GM12874 (cell line): Measurements from ENCODE around the gene GPS1.

Experiments used
- CTCF ChIP-seq: IDR thresholded peaks from 2 replicates; pipeline ENCODE4 v1.5.1; 2011; ENCODE audit warnings: low read depth, mild to moderate bottlenecking, control low read depth, low read length, moderate library complexity; ENCODE audit not compliant: insufficient read depth

Gene GPS1

GRCh38 chr17:82085931-82086764 lies 34.5 kb downstream of the GPS1 start:
- TF ChIP-seq CTCF, result no peak

GRCh38 chr17:82086941-82087906 lies 35.5 kb downstream of the GPS1 start:
- TF ChIP-seq CTCF, result no peak

- no peak for TF ChIP-seq CTCF
Measured at GRCh38 chr17:82087961-82088837, 36.5 kb downstream of the GPS1 start.

GRCh38 chr17:82088838-82089722 lies 37.4 kb downstream of the GPS1 start:
- TF ChIP-seq CTCF, result no peak

GRCh38 chr17:82089723-82090548 lies 38.2 kb downstream of the GPS1 start:
- no peak for TF ChIP-seq CTCF
